GM18858 (cell line): ENCODE data around the gene ZDHHC1.

Experiments
- ATAC-seq: cut with Tn5 transposase; IDR thresholded peaks from one replicate; pipeline ENCODE4 v1.9.1; 2021; ENCODE audit not compliant: unreplicated experiment

Gene ZDHHC1, protein sequence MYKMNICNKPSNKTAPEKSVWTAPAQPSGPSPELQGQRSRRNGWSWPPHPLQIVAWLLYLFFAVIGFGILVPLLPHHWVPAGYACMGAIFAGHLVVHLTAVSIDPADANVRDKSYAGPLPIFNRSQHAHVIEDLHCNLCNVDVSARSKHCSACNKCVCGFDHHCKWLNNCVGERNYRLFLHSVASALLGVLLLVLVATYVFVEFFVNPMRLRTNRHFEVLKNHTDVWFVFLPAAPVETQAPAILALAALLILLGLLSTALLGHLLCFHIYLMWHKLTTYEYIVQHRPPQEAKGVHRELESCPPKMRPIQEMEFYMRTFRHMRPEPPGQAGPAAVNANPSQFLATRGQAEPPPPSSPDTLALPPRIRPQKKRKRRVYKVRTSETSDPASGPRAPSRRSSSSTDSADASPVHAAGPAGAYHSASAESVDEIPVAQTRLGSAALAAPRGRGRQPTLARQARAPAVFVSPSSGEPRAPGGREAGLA

DNA sequence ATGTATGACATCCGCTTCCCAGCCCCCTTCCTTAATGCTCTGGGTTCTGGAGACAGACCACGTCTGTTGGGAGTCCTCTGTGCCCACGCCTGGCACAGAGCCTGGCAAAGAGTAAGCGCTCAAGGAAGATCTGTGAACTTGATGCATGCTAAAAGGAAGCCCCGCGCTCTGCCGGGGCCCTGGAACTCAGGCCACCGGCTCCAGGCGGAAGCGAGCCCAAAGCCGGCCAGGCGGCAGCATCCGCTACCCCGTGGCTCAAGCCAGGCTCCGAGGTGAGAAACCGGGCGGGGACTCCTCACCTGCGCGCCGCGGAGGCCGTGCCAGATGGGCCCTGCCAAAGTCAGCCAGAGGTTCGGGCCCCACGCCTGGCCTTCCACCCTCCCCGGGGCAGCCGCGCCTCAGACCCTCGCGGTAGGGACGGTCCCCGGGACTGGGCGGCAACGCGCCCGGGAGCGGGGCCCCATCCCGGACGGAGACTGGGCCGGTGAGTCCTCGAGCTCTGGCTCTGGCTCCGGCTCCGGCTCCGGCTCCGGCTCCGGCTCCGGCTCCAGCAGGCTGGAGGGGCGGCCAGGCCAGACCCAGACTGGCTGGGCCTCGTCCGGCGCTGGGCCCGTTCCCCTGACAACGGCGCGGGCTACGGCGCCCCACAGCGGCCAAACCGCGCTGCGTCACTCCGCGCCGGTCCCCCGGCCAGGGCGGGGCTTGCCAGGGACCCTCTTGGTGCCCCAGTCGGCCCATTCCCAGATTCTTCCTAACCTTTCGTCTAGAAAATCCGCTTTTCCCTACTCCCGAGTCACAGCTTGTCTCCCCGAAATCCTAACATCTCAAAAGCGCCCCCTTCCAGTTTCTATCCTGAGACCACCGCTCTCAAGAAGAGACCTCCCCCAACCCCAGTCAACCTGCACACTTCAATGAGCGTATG is at the start of gene ZDHHC1:
ZDHHC1 (minus strand) TSS at position 606 of the 922 bp plus-strand sequence. CDS start 8,702 bp downstream, outside the sequence.
- no peak for ATAC-seq

DNA sequence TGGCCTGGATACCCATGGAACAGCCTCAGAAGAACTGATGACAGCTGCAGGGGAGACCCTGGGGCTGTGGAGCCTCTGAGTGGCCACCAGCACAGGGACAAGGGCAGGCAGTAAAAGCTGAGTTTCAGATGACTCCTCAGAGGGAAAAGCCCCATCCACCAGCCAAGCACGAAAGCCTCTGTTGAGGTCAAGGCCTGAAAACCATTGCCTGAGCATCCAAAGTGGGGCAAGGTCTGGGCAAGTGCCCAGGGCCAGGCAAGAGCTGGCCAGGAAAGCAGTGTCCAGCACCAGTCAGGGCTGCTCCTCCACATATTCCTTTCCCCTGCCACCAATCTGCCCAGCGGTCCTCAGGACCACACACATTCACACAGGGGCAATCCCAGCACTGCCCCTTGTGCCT is 48.3 kb upstream of the ZDHHC1 start:
- ATAC-seq = no peak

DNA sequence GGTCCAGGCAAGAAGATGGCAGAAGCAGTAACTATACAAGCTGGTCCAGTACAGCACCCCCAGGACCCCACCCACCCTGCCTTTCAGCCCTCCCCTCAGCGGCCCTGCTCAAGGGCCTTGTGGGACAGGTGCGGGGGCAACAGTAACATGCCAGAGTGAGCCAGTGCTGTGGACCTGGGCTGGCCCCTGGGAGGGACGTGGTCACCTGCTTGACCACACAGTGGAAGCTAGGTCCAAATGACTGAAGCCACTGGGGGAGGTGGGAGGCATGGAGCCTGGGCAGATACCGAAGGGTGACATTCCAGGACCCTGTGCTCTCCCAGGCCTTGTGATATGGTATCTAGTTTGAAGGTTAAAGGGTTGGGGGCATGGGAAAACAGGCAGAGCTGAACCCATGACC is 47.4 kb upstream of the ZDHHC1 start:
- ATAC-seq = no peak

DNA sequence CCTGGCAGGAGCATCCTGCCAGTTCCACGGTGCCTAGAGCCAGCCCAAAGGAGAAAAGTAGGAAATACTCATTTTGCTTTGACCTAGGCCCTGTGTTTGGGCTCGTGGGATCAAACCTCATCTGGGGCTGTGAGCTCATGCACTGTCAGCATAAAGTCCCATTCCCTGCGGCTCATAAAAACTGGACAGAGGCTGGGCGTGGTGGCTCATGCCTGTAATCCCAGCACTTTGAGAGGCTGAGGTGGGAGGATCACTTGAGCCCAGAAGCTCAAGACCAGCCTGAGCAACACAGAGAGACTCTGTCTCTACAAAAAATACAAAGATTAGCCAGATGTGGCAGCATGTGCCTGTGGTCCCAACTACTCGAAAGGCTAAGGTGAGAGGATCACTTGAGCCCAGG is 46.8 kb upstream of the ZDHHC1 start:
- ATAC-seq = no peak

DNA sequence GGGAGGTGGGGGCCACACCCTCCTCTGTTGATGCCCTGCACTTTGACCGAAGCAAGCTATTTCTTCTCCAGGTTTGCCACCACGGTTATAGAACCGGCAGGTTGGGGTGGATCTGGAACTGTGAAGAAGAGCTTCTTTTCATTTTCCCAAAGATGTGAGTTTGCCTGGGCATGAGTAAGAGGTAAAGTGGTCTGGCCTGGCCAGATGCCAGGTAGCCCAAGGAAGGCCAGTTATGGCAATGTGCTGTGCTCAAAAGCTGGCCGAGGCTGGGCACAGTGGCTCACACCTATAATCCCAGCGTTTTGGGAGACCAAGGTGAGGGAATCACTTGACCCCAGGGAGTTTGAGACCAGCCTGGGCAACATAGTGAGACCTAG is 46.0 kb upstream of the ZDHHC1 start:
- no peak for ATAC-seq

DNA sequence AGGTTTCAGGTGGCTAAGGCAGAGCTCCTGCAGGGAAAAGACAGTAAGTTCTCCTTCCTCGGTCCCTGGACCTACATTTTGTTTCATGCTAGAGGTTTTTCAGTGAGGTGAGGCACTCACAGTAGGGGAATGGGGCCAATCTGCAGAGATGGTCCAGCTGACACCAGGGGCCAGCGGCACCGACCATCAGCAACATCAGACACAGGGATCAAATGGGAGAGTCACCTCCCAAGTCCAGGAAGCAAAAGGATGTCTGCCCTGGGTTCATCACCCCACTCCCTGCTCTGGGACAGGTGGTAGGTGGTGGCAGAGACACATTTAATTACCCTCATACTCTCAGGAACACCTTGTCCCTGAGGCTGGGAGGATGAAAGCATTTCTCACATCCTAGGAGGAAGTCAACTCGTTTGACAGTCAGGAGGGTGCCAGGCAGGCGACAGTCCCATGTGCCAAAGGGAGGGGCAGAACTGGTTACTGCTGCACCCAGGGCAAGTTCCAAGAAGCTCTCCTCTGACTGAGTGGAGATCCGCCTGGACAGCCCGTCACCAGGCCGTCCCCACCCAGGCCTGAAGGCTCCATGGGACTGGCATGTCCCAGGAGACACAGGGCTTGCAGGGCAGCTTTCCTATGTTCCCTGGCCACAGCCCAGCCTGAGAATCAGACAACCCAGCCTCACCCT is 45.5 kb upstream of the ZDHHC1 start:
- no peak for ATAC-seq

DNA sequence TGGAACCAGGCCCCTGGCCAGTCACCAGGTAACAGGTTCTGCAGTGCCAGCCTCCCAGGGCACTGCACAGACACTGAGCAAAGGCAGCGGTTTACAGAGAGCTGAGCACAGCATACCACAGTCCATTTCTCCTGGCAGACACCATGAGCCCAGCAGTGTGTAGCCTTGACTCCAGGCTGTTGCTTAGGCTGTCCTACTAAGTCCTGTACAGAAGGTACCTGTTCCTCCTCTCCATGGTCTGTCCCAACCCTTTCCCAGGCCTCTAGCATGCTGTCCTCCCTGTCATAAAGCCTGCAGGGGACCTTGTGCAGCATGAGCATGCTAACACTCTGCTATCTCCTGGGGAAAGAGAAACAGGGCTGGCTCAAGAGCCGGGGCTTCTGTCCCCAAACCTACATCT is 44.7 kb upstream of the ZDHHC1 start:
- ATAC-seq = no peak

DNA sequence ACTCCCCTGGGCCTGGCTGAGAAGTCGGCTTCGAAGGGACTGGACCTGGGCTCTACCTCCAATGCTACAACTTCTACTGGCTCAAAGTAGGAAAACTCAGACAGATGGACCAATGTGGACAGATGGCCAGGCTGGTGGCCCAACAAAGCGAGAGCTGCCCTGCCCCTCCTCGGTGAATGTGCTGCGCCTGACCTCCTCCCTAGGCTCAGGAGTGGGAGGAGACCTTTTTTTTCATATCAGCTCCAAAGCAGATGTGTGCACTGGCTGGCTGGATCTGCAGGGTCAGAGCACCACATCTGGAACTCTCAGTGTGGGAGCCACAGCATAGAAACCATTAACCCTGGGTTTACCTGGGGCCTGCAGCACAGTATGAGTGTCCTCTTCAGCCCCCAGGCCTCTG is 43.9 kb upstream of the ZDHHC1 start:
- ATAC-seq = no peak

DNA sequence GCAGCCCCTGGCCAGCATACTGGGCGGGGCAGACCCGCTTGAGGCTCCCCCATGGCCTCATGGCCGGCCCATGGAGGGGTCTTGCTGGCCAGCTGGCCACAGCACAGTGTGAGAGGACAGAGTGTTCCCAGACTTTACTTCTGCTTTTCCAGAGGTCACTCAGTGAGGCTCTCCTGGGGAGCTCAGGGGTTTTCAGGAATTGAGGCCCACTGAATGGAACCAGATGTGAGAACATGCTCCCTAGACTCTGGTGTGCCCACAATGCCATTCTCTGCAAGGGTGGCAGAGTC is 43.5 kb upstream of the ZDHHC1 start:
- no peak for ATAC-seq

DNA sequence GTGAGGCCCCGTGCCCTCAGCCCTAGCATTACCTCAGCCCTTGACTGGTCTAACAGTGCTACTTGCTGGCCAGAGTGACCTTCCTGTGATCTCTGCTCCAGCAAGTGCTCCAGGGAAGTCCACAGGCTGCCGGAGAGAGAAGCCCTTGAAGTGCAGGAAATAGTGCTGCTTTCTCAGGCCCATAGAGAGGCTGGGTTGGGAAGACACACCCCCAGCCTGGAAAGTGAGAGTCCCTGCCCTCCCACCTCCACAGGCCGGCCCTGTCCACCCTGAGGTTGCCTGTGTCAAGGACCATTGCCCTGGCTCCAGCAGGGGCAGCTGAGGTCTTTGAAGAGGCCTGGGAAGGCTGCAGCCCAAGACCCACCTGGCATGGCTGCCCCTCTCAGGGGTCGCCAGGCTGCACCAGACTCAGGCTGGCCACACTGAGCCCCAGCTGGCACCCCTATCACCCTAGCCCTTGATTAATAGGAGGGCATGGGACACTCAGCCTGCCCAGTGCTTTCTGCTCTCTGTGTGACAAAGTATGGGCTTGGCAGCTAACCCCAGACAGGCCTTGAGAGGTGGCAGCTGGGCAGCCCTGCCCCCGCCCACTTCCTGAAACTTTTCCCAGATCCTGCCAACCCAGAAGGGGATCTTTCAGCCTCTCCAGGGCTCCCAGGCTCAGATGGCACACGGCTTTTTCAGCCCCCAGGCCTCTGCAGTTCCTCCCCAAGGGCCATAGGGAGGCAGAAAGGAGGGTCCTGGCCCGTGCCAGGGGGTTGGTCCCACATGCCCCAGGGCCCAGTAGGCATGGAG is 43.0 kb upstream of the ZDHHC1 start:
- no peak for ATAC-seq

DNA sequence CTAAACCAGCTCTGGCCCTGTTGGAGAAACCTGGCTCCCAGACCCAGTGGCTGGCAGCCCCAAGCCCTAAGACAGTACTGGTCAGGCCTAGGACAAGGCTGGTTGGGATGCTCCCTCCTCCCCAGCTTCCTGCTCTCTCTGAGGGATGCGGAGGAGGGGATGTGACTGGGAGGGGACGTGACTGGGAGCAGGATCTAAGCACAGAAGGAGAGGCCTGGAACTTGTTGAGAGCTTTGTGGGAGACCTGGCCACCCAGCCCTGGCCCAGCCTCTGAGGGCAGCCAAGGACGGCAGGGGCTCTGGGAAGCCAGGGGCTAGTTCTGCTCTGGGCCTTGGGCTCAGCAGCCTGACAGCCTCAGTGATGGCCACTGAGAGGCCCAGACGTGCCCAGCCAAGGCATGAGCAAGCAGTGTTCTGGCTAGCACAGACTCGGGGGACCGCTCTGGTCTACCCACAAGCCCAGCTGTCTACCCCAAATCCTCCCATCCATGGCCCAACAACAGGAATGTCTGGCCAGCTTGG is 41.9 kb upstream of the ZDHHC1 start:
- no peak for ATAC-seq

DNA sequence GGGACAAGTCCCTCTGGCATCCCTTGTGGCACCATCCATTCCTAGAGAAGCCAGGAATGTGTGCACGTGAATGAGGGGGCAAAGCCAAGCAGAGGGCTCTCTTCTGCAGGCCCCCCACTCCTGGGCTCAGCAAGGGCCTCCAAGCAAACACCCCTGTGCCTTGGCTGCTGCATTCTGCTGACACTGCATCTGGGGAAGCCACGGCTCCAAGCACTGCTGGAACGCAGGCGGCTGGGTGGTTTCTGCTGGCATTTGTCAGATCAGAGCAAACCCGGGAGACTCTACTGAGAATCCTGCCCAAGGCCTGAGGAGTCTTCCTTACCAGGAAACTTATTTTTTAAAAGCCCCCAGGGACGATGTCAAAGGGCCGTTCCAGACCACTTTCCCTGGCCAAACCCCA is 41.3 kb upstream of the ZDHHC1 start:
- ATAC-seq = no peak

DNA sequence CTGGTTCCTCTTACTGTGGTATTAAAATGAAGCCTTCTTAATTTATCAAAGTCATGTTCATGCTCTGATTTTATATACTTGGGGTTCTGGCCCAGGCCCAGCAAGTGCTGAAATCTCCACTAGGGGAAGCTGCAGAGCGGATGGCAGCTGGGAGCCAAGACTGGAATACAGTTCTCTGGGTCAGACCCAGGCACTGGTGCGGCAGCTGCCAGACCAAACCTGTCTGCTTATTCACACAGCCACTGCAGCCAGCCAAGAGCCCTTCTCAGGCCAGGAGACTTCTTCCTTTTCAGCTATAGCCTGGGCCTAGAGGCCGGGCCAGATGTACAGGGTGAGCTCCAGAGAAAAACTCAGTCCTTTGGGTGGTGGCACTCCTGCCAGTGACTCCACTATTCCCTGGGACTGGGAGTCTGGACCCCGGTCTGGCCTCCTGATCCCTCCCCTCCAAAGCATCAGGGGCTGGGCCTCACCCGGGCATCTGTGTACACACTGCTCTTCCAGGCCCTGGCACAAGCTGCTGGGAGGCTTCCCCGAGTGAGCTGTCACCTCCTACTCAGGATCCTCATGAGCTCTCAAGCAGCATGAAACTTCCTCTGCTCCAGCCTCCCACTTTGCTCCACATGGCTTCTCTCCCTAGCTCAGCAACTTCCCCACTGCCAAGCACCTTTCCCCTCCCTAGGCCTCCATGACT is 40.3 kb upstream of the ZDHHC1 start:
- ATAC-seq = no peak

DNA sequence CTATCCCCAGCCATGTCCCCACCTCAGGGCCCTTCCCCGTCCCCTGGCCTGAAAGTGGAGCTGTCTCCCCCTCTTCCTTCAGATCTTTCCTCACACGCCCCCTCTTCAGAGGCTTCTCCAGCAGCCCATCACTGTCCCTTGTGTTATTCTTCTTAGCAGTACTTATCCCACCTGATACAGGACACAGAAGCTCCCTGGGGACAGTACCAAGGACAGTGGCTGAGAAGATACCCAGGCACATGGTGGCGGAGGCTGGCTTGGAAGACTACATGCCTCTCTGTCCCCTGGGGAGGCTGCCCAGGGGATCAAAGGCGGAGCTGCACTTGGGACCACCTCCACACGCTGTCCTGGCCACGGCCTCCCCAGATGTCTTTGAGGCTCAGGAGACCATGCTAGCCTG is 38.6 kb upstream of the ZDHHC1 start:
- no peak for ATAC-seq

DNA sequence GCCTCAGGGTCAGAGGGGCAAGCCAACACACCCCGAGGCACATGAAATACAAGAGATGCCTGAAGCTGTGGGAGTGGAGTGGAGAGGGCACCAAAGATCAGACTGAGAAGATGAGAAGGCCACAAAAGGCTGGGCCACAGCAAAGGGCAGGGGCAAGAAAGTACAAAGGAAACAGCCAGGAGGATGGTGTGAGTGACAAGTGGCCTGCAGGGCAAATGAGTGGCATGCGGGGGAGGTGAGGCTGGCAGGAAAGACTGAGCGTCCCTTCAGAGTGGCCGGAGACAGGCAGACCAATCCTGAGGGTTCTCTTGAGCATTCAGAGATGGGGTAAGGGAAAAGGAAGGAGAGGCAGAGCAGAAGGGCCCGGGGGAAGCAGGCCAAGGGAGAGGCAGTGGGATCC is 37.8 kb upstream of the ZDHHC1 start:
- no peak for ATAC-seq

DNA sequence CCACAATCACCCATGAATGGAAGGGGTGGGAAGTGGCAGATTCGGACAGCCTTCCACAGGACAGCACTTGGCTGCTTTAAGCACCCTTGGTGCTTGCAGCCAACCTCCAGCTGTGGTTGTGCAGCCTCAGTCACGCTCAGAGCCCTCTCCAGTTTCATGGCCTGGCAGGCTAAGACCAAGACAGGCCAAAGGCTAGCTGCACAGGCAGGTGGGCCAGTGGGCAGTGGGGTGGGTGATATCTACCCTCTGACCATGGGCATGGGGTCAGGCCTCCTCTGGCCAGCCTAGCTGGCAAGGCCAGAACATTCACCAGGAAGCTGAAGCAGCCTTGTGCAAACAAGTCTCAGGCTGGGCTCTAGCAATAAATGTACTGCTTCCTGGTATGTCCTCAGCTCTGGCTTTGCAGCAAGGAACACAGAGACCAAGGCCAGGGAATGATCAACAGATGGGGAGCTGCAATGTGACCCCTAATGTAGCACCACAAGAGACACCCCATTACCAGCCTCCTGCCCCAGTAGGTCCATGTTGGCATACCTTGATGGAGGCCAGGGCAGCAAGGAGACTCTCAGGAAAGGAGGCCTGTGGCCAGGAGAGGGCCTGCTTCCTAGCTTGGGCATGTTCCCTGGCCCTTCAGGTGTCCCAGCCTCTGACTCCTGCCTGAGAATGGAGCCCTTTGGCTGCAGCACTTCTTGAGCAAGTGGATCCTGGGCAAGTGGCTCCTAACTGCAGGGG is 35.6 kb upstream of the ZDHHC1 start:
- no peak for ATAC-seq

DNA sequence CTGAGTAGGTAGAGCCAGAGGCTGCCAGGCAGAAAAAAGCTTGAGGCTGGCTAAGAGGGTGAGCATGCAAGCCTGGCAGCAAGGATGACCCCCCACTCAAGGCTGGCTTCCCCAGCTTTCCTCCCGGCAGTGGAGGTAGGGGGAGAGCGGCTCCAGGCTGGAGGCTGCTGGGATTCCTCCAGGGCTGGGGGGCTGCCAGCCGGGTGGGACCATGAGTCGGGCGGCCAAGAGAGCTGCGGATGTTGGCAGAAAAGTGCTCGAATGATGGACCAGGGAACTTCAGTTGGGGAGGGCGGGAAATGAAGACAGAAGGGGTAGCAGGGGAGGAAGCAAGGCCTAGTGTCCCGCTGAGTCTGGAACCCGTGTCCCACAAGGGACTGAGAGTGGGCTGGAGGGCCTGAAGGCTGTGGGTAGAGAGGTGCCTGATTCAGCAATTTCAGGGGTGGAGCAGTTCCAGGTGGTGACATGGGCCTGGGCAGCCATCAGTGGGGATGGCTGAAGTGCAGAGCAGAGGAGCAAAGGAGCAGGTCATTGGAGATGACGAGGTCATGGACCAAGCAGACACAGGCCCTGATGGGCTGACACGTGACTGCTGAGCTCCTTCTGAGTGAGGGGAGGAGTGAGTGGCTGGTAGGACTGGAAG is 34.9 kb upstream of the ZDHHC1 start:
- ATAC-seq = no peak

DNA sequence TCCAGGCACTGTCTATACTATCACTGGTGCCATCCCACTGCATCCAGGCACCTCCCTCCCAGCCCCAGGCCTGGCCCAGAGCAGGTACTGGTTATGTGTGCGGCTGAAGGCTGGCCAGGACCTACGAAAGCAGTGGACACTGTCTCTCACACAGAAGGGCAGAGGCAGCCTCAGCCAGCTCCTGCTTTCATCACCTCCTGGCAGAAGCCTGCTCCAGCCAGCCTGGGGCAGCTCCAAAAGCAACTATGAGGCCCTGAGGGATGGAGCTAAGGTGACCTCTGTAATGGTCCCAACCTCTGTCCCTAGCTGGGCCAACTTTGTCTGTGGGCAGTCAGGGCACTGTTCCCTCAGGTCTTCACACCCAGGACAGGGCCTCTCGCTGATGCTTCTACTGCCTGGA is 33.5 kb upstream of the ZDHHC1 start:
- ATAC-seq = no peak

DNA sequence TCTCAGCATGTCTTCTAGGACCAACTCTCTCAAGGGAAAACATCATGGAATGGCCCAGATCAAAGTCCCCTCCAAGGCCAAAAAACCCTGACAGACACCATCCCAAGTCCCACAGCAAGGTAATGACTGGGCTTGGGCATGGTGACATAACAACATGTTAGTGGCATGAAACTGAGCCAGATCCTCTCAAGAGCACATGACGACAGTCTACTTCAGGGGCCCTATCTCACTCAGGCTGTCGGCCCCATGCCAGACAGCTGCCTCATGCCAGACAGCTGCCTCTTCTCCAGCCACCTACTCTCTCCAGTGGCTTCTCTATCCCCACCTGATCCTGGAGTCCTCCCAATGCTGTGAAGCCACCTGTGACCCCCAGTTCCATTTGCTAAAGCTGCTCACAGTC is 33.1 kb upstream of the ZDHHC1 start:
- ATAC-seq = no peak
